ENCODE measurements around the gene RPS6KL1.
A peak's percentile ranks its signal among the peaks of the same experiment; 100 is the strongest.

RPS6KL1 gene

DNA sequence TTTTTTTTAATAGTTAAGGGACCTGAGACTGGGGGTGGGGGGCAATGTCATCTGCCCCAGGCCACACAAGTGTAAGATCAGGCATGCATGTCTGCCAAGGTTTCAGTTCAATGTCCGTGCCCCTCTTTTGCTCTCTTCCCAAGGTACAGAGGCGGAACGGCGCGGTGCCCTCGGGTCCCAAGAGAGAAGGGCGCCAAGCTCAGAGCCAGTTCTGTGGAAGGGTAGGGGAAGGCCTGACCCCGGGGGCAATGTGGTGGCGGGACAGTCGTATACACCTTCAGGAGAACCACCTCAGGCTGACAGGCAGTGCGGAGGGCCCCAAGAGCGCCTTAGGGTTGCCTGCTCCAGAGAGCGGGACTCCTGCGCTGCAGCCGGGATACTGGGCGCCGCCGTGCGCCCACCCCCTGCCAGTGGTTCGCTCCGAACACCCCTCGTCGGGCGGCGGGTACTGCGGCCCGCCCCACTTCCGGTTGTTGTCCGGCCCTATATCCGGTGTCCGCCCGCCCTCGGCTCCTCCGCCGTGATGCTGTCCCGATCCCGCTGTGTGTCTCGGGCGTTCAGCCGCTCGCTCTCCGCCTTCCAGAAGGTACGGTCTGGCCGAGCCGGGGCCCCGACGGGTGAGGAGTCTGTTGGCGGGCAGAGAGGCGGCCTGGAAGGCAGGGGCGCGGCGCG lies 41.5 kb downstream of the RPS6KL1 start, which contains the start of gene DLST:
DLST (plus strand) TSS at position 486 of the 672 bp plus-strand sequence; CDS start at position 524, 38 bp downstream.
- Histone ChIP-seq H3K36me3 (ENCODE audit: control insufficient read depth, insufficient read depth, low read length) (no peaks in the 10 kb centered on the region), H3K9ac (peak within 1 kb of the TSS; percentile 47), H2AFZ (peak within 1 kb of the TSS; percentile 97), H3K4me3 (ENCODE audit: low read depth, low read length) (peak within 1 kb of the TSS; percentile 89), H3K4me1 (peaks cover 28% of the 10 kb centered on the region), H3K4me2 (ENCODE audit: low read length) (peak within 1 kb of the TSS; percentile 96), H3K79me2 (peaks cover 30% of the 10 kb centered on the region), H3K9me3 (ENCODE audit: control insufficient read depth, low read length) (no peaks in the 10 kb centered on the region), H3K27me3 (ENCODE audit: control insufficient read depth, insufficient read depth, low read length) (no peaks in the 10 kb centered on the region), H3K27ac (peak within 1 kb of the TSS; percentile 79)
- TF ChIP-seq, protein P1, sequence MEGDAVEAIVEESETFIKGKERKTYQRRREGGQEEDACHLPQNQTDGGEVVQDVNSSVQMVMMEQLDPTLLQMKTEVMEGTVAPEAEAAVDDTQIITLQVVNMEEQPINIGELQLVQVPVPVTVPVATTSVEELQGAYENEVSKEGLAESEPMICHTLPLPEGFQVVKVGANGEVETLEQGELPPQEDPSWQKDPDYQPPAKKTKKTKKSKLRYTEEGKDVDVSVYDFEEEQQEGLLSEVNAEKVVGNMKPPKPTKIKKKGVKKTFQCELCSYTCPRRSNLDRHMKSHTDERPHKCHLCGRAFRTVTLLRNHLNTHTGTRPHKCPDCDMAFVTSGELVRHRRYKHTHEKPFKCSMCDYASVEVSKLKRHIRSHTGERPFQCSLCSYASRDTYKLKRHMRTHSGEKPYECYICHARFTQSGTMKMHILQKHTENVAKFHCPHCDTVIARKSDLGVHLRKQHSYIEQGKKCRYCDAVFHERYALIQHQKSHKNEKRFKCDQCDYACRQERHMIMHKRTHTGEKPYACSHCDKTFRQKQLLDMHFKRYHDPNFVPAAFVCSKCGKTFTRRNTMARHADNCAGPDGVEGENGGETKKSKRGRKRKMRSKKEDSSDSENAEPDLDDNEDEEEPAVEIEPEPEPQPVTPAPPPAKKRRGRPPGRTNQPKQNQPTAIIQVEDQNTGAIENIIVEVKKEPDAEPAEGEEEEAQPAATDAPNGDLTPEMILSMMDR (IDR thresholded peaks at IDR 0.05) = no peak

DNA sequence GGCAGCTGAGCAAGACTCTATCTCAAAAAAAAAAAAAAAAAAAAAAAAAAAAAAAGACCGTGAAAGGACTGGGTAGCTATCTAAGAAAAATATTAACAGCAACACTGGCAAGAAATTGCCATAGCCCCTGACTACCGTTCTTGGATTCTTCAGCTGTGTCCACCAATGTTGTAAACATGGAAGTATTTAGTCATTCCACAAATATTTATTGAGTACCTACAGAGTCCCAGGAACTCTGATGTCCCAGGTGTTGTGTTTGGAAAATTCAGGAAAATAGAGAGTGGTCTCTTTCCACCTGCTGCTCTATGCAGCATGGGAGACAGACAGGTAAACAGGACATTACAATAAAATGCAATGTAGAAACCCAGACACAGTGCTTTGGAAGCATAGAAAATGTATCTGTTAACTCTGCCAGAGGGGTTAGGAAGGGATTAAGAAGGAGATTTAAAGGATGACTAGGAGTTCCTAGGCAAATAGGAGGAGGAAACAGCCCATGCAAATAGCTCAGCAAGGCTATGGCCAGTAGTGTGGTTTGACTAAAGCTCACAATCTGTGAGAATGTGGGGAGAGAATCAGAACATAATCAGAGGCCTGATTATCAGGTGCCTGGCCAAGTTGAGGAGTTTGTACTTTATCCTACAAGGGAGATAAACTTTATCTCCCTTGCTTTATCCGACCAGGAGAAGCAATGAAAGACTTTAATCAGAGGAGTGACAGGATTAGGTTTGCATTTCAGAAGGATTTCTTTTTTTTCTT lies 43.5 kb downstream of the RPS6KL1 start:
- TF ChIP-seq, protein P1 (IDR thresholded peaks at IDR 0.05) = no peak
- no peak overlapping the region for H3K27ac ChIP-seq
- no peaks in the 10 kb centered on the region for H3K36me3 ChIP-seq (ENCODE audit: control insufficient read depth, insufficient read depth, low read length)
- H3K4me2 ChIP-seq (ENCODE audit: low read length) = no peak overlapping the region
- no peak overlapping the region for H2AFZ ChIP-seq
- H3K79me2 ChIP-seq = peaks cover 18% of the 10 kb centered on the region
- no peaks in the 10 kb centered on the region for H3K9me3 ChIP-seq (ENCODE audit: control insufficient read depth, low read length)
- no peak overlapping the region for H3K4me3 ChIP-seq (ENCODE audit: low read depth, low read length)
- no peak overlapping the region for H3K9ac ChIP-seq
- H3K4me1 ChIP-seq = peaks cover 16% of the 10 kb centered on the region
- H3K27me3 ChIP-seq (ENCODE audit: control insufficient read depth, insufficient read depth, low read length) = no peaks in the 10 kb centered on the region

DNA sequence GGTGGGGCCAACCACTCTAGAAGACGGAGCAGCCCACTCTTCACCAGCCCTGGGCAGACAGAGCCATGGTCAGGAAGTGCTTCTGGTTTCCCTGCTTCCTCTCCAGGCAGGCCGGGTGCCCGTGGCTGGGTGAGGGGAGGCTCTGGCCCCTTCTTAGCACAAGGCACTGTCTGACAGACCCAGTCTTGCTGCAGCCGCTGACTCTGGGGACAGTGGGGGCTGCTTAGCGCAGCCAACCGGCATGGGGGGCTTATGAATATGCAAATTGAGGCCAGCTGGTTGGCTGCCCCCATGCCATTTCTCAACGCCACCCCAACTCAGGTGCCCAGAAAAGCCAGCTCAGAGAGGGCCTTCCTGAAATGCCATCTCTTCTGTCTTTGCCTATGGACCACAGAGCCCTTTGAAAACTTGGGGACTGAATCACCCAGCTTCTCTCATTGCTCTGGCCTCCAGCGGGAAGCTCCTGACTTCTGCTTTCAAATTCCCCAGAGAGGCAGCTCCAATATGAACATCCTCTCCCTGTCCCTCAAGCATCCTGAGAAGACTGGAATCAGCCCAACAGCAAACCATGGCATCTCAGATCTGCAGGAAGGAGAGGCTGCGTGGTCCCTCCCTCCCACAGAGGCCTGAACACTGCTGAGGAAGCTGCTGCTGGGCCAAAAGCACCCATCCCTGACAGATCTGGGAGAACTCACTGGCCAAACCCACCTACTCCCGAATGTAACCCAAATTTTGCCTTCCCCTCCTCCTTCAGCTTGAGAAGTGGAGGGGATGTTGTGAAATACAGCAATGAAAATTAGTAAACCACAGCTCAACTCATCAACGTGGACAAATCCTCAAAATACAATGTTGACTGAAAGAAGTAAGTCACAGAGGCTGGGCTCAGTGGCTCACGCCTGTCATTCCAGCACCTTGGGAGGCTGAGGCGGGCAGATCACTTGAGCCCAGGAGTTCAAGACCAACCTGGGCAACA lies 46.8 kb downstream of the RPS6KL1 start, which contains the start of gene PROX2:
PROX2 (minus strand) TSS at position 205 of the 973 bp plus-strand sequence. CDS start 12,311 bp downstream, outside the sequence.
- Histone ChIP-seq H3K9me3 (ENCODE audit: control insufficient read depth, low read length) (no peaks in the 10 kb centered on the region), H3K27ac (no peak within 1 kb of the TSS), H3K79me2 (no peaks in the 10 kb centered on the region), H3K36me3 (ENCODE audit: control insufficient read depth, insufficient read depth, low read length) (no peaks in the 10 kb centered on the region), H3K4me3 (ENCODE audit: low read depth, low read length) (no peak within 1 kb of the TSS), H3K27me3 (ENCODE audit: control insufficient read depth, insufficient read depth, low read length) (no peaks in the 10 kb centered on the region), H3K4me1 (peaks cover 3% of the 10 kb centered on the region), H2AFZ (peak within 1 kb of the TSS; percentile 22), H3K4me2 (ENCODE audit: low read length) (no peak within 1 kb of the TSS), H3K9ac (no peak within 1 kb of the TSS)
- TF ChIP-seq, protein P1 (IDR thresholded peaks at IDR 0.05) = no peak

DNA sequence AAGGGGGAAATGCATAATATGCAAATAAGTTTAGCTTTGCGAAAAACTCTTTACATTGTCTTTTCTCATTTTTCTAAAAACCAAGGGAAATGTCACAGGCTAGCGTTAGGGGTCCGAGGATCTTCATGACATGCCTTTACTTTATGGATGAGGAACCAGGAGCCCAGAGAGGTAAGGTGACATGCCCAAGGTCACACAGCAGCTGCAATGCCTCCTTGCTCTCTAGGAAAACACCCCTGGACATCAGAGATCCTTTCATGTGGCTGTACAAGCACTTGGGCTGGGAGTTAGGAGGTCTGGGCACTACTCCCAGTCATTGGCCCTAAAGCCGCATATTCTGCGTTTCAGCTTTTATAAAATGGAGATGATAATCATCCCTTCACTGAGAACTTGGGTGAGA lies 47.9 kb downstream of the RPS6KL1 start:
- H3K4me1 ChIP-seq = no peaks in the 10 kb centered on the region
- no peak overlapping the region for H3K4me3 ChIP-seq (ENCODE audit: low read depth, low read length)
- no peaks in the 10 kb centered on the region for H3K9me3 ChIP-seq (ENCODE audit: control insufficient read depth, low read length)
- no peak overlapping the region for H3K27ac ChIP-seq
- no peak overlapping the region for H3K4me2 ChIP-seq (ENCODE audit: low read length)
- H3K79me2 ChIP-seq = no peaks in the 10 kb centered on the region
- H3K27me3 ChIP-seq (ENCODE audit: control insufficient read depth, insufficient read depth, low read length) = no peaks in the 10 kb centered on the region
- H2AFZ ChIP-seq = no peak overlapping the region
- TF ChIP-seq, protein P1 (IDR thresholded peaks at IDR 0.05) = no peak
- H3K9ac ChIP-seq = no peak overlapping the region
- H3K36me3 ChIP-seq (ENCODE audit: control insufficient read depth, insufficient read depth, low read length) = no peaks in the 10 kb centered on the region
